Kidney capillary endothelial cell (primary cell): ENCODE results near the gene P2RY13.
A peak's percentile ranks its signal among the peaks of the same experiment; 100 is the strongest.

Experiments
- DNase-seq: peaks from one replicate; pipeline ENCODE4 v3.0.0-alpha.2; 2018; ENCODE audit warnings: low spot score

P2RY13 gene

GRCh38 chr3:151329363-151329762 lies at the start of gene P2RY13:
Gene P2RY13, minus strand, starts transcription at chr3:151329549. Its CDS starts 21 bp downstream, at chr3:151329528.
- no peak for DNase-seq

- no peak for DNase-seq
Observed at GRCh38 chr3:151377768-151378385, 48.5 kb upstream of the P2RY13 start.

GRCh38 chr3:151372063-151372820 lies 42.9 kb upstream of the P2RY13 start:
- no peak for DNase-seq

- DNase-seq, result no peak
Observed at GRCh38 chr3:151371526-151371925, 42.2 kb upstream of the P2RY13 start.

GRCh38 chr3:151367448-151367847 lies 38.1 kb upstream of the P2RY13 start:
- DNase-seq, result no peak

GRCh38 chr3:151366993-151367392 lies 37.6 kb upstream of the P2RY13 start:
- DNase-seq, result no peak

- no peak for DNase-seq
Observed at GRCh38 chr3:151362751-151363174, 33.4 kb upstream of the P2RY13 start.

GRCh38 chr3:151357463-151357850 lies 28.1 kb upstream of the P2RY13 start:
- DNase-seq, result no peak

GRCh38 chr3:151356794-151357462 lies 27.6 kb upstream of the P2RY13 start:
- DNase-seq, result no peak

- no peak for DNase-seq
Observed at GRCh38 chr3:151351648-151352047, 22.3 kb upstream of the P2RY13 start.

- no peak for DNase-seq
Observed at GRCh38 chr3:151351219-151351618, 21.9 kb upstream of the P2RY13 start.

GRCh38 chr3:151350656-151351055 lies 21.3 kb upstream of the P2RY13 start:
- no peak for DNase-seq

GRCh38 chr3:151347432-151347831 lies 18.1 kb upstream of the P2RY13 start:
- DNase-seq, result no peak

GRCh38 chr3:151346292-151346691 lies 16.9 kb upstream of the P2RY13 start:
- DNase-seq, result no peak

GRCh38 chr3:151345859-151346258 lies 16.5 kb upstream of the P2RY13 start:
- no peak for DNase-seq

GRCh38 chr3:151331696-151332095 lies 2.3 kb upstream of the P2RY13 start:
- DNase-seq, result no peak

GRCh38 chr3:151330899-151331298 lies 1.6 kb upstream of the P2RY13 start:
- DNase-seq, result no peak

GRCh38 chr3:151330379-151330778 lies 1.0 kb upstream of the P2RY13 start:
- DNase-seq, result no peak

- DNase-seq, result no peak
Observed at GRCh38 chr3:151328298-151328995, 902 bp downstream of the P2RY13 start.

- DNase-seq, result peak; percentile 15
Observed at GRCh38 chr3:151327571-151328198, 1.7 kb downstream of the P2RY13 start.

GRCh38 chr3:151322511-151322910 lies 6.8 kb downstream of the P2RY13 start:
- DNase-seq, result no peak

GRCh38 chr3:151321526-151321925 lies 7.8 kb downstream of the P2RY13 start:
- DNase-seq, result no peak
